Activated CD4-positive, alpha-beta T cell treated with anti-CD3 and anti-CD28 coated beads for 36 hours (primary cell): ENCODE measurements around the gene CCN5. TPM values are rescaled to one million over a fixed set of nuclear protein-coding genes. Genes with fewer than 3 reads are reported as not detected.

ENCODE experiments used
- ATAC-seq: fragments of 200-7000 bp; cut with Tn5 transposase; one replicate; pipeline ENCODE4 v1.10.0; 2021; ENCODE audit warnings: mild to moderate bottlenecking, moderate library complexity
- CTCF ChIA-PET: fragments of 350-600 bp; sonication (Branson Sonifier 250); formaldehyde crosslinking; loops from one replicate; lab custom pipeline; 2021; ENCODE audit warnings: antibody characterized with exemption; lab: Charles Lee
- POLR2A ChIA-PET: fragments of 350-600 bp; sonication (Branson Sonifier 250); formaldehyde crosslinking; loops from one replicate; lab custom pipeline; 2021; ENCODE audit warnings: antibody characterized with exemption, inconsistent platforms; lab: Charles Lee
- DNase-seq: peaks from one replicate; pipeline ENCODE4 v3.0.0-alpha.2; 2020
- H3K27ac Mint-ChIP-seq: one replicate; pipeline ENCODE4 v1.8.0; 2021; ENCODE audit warnings: mixed read lengths
- H3K27me3 Mint-ChIP-seq: one replicate; pipeline ENCODE4 v1.8.0; 2021; ENCODE audit warnings: mixed read lengths
- H3K36me3 Mint-ChIP-seq: one replicate; pipeline ENCODE4 v1.8.0; 2021; ENCODE audit warnings: low read depth, mixed read lengths
- H3K4me1 Mint-ChIP-seq: one replicate; pipeline ENCODE4 v1.8.0; 2021; ENCODE audit warnings: mixed read lengths
- H3K4me3 Mint-ChIP-seq: one replicate; pipeline ENCODE4 v1.8.0; 2021; ENCODE audit warnings: mild to moderate bottlenecking, moderate library complexity, mixed read lengths
- H3K9me3 Mint-ChIP-seq: one replicate; pipeline ENCODE4 v1.8.0; 2021; ENCODE audit warnings: low read depth, mixed read lengths
- intact Hi-C, 2 experiments: fragments of 100-400 bp; cut with DNase I in 1 of 2; cut with micrococcal nuclease in 1 of 2; formaldehyde crosslinking; loops; one replicate each; pipeline versions ENCODE4 v1.14.2 to v1.15.1; 2022 to 2024; cut with DNase I, micrococcal nuclease
- total RNA-seq, 2 experiments: library from RNA; stranded (reverse); gene quantifications; one replicate each; pipeline ENCODE4 v1.2.3, GENCODE V29; 2021

CCN5 gene
- total RNA-seq, 2 experiments from 2014 or later, result not detected

DNA sequence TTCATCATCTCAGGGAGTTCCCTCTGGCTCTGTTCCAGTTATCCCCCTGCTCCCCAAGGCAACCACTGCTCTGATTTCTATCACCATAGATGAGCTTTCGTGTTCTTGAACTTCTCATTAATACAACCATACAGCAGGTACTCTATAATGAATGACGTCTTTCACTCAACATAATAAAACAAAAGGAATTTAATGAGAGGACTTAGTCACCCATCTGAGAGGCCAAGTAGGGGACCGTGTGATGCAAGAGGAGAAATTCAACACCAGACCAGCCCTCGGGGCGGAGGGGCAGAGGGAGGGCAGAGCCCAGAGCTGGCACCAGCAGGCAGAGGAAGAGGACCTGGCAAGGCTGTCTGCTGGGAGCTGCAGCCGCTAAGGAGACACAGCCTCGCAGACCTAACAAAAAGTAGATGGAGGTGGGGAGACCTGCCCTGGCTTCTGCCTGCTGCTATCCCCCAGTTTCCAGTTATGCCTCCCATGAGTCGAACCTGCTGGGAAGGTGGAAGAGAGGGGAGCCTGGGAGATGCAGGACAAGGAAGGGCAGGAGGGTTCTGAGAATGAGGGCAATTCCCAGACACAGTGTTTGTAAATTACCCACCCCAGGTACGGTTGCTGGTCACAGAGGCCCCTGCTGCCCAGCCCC lies 13.8 kb downstream of the CCN5 start:
- POLR2A ChIA-PET, result no interaction called here
- no peak overlapping the region for H3K4me3 Mint-ChIP-seq
- H3K27ac Mint-ChIP-seq, result no peak overlapping the region
- no peaks in the 10 kb centered on the region for H3K27me3 Mint-ChIP-seq
- intact Hi-C loops, result no loop called here
- H3K4me1 Mint-ChIP-seq, result peaks cover 16% of the 10 kb centered on the region
- DNase-seq, result no peak
- ATAC-seq, result no peak
- no peaks in the 10 kb centered on the region for H3K36me3 Mint-ChIP-seq
- no peaks in the 10 kb centered on the region for H3K9me3 Mint-ChIP-seq
- CTCF ChIA-PET, result interaction anchor here (1.2 kb wide), 1 partner anchor 19 kb away, joined by 3 read pairs; no protein-coding TSS in a partner anchor

DNA sequence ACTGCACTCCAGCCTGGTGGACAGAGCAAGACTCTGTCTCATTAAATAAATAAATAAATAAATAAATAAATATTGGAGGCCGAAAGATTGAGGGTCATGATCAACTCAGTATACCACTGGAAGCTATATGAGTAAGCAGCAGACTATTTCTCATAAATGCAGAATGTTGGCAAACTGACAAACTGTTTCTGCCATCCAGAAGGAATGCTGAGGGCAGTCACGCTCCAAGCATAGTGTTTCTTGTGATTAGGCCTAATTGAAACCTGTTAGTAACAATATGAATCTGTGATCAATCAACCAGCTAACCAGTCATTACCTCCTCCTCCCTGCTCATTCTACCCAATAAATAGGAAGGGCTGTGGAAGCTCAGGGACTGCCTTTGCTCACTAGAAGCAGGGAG lies 15.3 kb downstream of the CCN5 start:
- ChIA-PET POLR2A (no interaction called here), CTCF (interaction anchor here (0.7 to 0.9 kb wide), 2 partner anchors 17 to 47 kb away, joined by 3 read pairs; no protein-coding TSS in a partner anchor)
- no peak overlapping the region for H3K27ac Mint-ChIP-seq
- no peaks in the 10 kb centered on the region for H3K9me3 Mint-ChIP-seq
- ATAC-seq (no peak), DNase-seq (no peak)
- H3K36me3 Mint-ChIP-seq, result no peaks in the 10 kb centered on the region
- intact Hi-C loops, result loop anchor here in 1 of 2 experiments (10.0 kb wide), 1 partner anchor 516 kb away; the partner anchor contains the start of gene OSER1
- no peak overlapping the region for H3K4me3 Mint-ChIP-seq
- H3K27me3 Mint-ChIP-seq, result no peaks in the 10 kb centered on the region
- H3K4me1 Mint-ChIP-seq, result peaks cover 16% of the 10 kb centered on the region

DNA sequence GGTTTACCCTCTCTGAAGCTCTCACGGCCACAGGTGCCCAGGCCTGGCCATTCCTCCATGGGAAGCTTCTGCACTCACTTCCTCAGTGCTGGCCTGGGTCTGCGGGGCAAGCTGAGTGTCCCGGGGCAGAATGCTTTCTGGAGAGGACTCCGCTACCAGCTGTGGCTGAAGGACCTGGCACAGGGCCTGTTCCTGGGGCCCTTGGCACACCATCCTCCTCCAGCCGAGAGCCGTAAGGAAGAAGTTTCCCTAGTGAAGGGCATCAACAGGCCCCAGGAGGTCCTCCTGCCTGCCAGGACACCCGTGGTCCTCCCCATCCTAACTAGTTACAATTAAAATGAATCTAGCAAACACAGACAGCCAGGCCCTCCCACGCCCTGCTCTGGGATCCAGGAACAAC lies 16.5 kb downstream of the CCN5 start:
- ChIA-PET CTCF (interaction anchor here (0.7 to 3.2 kb wide), 7 partner anchors 11 to 421 kb away, joined by 3 to 61 read pairs (median 4); partner anchors contain the start of gene FITM2), POLR2A (no interaction called here)
- no peaks in the 10 kb centered on the region for H3K9me3 Mint-ChIP-seq
- peaks cover 22% of the 10 kb centered on the region for H3K4me1 Mint-ChIP-seq
- no peak overlapping the region for H3K4me3 Mint-ChIP-seq
- no peak overlapping the region for H3K27ac Mint-ChIP-seq
- no peaks in the 10 kb centered on the region for H3K27me3 Mint-ChIP-seq
- no peak for DNase-seq
- no peaks in the 10 kb centered on the region for H3K36me3 Mint-ChIP-seq
- ATAC-seq, result no peak
- intact Hi-C loops, result loop anchor here in 1 of 2 experiments (10.0 kb wide), 1 partner anchor 517 kb away; the partner anchor contains the start of gene OSER1

DNA sequence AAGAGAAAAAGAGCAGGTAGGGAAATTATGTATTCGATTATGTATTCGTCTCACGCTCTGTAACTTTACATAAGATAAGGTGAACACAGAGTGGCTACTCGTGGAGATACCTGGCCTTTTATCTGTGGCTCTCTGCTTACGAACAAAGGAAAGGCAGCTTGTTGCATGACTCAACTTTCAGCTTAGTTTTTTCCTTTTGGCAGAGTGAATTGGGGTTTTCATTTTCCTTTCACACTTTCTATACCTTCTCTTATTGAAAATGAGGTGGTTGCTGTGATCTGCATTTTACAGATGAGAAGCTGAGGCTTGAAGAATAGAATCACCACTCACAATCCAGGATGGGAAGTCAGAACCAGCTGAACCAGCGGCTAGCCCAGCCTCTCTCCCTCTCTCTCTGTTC lies 17.2 kb downstream of the CCN5 start:
- Mint-ChIP-seq H3K36me3 (peaks cover 2% of the 10 kb centered on the region), H3K27me3 (no peaks in the 10 kb centered on the region), H3K4me1 (peaks cover 25% of the 10 kb centered on the region), H3K27ac (no peak overlapping the region), H3K9me3 (peaks cover 1% of the 10 kb centered on the region), H3K4me3 (no peak overlapping the region)
- ChIA-PET POLR2A (interaction anchor here (0.6 kb wide), 1 partner anchor 980 kb away, joined by 3 read pairs; no protein-coding TSS in a partner anchor), CTCF (interaction anchor here (0.7 to 3.2 kb wide), 16 partner anchors 10 to 514 kb away, joined by 3 to 61 read pairs (median 3); partner anchors contain the start of gene FITM2)
- DNase-seq, result no peak
- ATAC-seq, result peak; percentile 39
- intact Hi-C loops, result loop anchor here in 1 of 2 experiments (10.0 kb wide), 1 partner anchor 518 kb away; the partner anchor contains the start of gene OSER1

DNA sequence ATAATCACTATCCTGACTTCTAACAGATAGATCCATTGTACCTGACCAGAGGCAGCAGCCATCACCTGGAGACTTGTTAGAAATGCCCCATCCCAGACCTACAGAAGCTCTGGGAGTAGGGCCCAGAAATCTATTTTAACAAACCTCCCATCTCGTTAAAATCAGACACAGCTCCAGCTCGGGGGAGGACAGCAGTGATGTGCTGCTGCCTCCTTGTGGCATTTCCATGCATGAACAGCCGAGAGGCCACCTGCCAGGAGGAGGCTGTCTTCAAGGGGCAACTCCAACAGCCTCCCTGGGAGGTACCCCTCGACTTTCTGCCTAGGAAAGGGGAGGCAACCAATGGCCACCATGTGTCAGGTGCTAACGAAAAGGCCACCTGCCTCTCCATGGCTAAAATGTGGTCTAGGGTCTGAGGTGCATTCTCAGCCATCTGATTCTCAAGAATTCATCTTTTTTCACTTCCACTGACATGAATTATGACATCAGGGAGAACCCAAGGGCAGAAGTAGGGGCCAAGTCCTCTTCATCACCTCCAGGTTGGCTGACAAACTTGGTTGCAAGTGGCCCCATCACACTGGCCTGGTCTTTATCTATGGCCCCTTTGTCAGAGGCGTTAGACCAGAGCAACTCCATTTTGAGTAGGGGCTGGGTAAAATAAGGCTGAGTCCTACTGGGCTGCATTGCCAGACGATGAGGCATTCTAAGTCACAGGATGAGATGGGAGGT lies 18.3 kb downstream of the CCN5 start:
- H3K27me3 Mint-ChIP-seq, result no peaks in the 10 kb centered on the region
- H3K9me3 Mint-ChIP-seq, result peaks cover 4% of the 10 kb centered on the region
- intact Hi-C loops, result loop anchor here (1.0 to 10.0 kb wide), 4 partner anchors 48 to 519 kb away; partner anchors contain the start of gene OSER1 (in 1 of the 2)
- DNase-seq (peak; percentile 82), ATAC-seq (peak; percentile 64)
- no peak overlapping the region for H3K27ac Mint-ChIP-seq
- POLR2A ChIA-PET, result no interaction called here
- H3K36me3 Mint-ChIP-seq, result peaks cover 2% of the 10 kb centered on the region
- no peak overlapping the region for H3K4me3 Mint-ChIP-seq
- CTCF ChIA-PET, result interaction anchor here (0.6 to 3.2 kb wide), 16 partner anchors 9 to 517 kb away, joined by 3 to 61 read pairs (median 4); no protein-coding TSS in a partner anchor
- H3K4me1 Mint-ChIP-seq, result peaks cover 26% of the 10 kb centered on the region

DNA sequence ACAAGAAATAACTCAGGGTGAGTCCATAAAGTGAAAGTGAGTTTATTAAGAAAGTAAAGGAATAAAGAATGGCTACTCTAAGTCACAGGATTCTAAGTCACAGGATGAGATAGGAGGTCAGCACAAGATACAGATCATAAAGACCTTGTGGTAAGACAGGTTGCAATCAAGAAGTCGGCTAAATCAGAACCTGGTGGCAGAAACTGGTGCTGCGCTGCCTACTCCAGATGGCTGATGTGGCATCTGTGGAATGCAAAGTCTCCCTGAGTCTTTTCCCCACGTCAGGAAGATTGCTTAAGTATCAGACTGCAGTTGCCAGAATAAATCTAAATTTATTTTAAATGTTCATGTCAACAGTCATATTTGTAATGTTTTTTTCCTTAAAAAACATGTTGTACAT lies 19.8 kb downstream of the CCN5 start:
- H3K9me3 Mint-ChIP-seq, result peaks cover 4% of the 10 kb centered on the region
- peaks cover 29% of the 10 kb centered on the region for H3K4me1 Mint-ChIP-seq
- H3K27ac Mint-ChIP-seq, result no peak overlapping the region
- H3K36me3 Mint-ChIP-seq, result peaks cover 5% of the 10 kb centered on the region
- ChIA-PET CTCF (interaction anchor here (1.0 to 2.0 kb wide), 4 partner anchors 12 to 50 kb away, joined by 3 to 6 read pairs (median 4); no protein-coding TSS in a partner anchor), POLR2A (no interaction called here)
- H3K27me3 Mint-ChIP-seq, result no peaks in the 10 kb centered on the region
- DNase-seq (no peak), ATAC-seq (no peak)
- intact Hi-C loops, result loop anchor here (5.0 to 10.0 kb wide), 3 partner anchors 258 to 682 kb away; partner anchors contain the start of genes OSER1 (in 1 of the 2), PIGT (in 1 of the 2) and TTPAL (in 1 of the 2)
- no peak overlapping the region for H3K4me3 Mint-ChIP-seq

DNA sequence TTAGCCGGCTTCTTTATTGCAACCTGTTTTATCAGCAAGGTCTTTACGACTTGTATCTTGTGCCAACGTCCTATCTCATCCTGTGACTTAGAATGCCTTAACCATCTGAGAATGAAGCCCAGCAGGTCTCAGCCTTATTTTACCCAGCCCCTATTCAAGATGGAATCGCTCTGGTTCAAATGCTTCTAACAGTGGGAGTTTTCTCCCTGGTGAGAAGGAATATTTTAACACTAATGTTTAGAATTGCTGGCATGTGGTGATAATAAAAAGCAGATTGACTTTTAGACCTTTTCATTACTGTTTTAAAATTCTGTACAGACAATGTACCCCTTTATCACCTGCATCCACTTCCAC lies 20.6 kb downstream of the CCN5 start:
- intact Hi-C loops, result loop anchor here (2.0 to 10.0 kb wide), 4 partner anchors 258 to 682 kb away; partner anchors contain the start of genes OSER1 (in 2 of the 2), PIGT (in 1 of the 2) and TTPAL (in 1 of the 2)
- peaks cover 29% of the 10 kb centered on the region for H3K4me1 Mint-ChIP-seq
- ChIA-PET POLR2A (no interaction called here), CTCF (interaction anchor here (1.0 to 1.4 kb wide), 2 partner anchors 29 to 50 kb away, joined by 3 to 4 read pairs; no protein-coding TSS in a partner anchor)
- ATAC-seq, result no peak
- peak overlapping the region; percentile 23 for H3K27ac Mint-ChIP-seq
- H3K4me3 Mint-ChIP-seq, result peak overlapping the region; percentile 5
- no peaks in the 10 kb centered on the region for H3K27me3 Mint-ChIP-seq
- peaks cover 4% of the 10 kb centered on the region for H3K9me3 Mint-ChIP-seq
- DNase-seq, result no peak
- H3K36me3 Mint-ChIP-seq, result peaks cover 5% of the 10 kb centered on the region

DNA sequence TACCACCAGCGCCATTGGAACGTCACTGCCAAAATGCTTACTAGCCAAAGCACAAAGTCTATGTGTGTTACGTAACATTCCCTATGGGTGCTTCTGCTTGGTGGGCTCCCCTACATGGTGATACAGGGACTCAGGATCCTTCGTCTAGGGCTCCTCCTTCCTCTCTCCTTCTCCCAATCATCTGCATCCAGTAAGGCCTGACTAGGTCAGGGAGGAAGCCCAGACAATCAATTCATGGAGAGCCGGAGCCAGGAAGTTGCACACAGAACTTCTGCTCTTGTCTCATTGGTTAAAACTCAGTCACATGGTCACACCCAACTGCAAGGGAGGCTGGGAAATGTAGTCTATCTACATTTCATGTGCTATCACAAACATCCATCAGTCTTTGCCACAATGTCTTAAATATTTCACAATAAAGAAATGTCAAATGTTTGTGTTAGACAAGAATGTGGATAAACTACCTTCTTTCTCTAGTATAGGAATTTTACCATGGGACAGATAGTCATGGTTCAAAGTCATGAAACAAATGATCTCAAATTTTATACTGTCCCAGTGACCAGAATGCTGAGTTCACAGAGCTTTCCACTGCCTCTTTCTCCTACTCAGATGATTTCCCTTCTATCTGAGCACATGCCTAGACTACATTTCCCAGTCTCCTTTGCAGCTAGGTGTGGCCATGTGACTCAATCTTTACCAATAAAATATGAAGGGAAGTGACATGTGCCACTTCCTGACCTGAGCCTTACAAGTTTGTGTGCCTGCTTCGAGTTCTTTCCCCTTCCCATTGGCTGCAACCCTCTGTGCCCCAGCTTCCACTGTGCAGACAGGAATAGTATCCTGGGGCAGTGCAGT lies 21.2 kb downstream of the CCN5 start:
- Mint-ChIP-seq H3K4me1 (peaks cover 29% of the 10 kb centered on the region), H3K27ac (peak overlapping the region; percentile 23), H3K4me3 (peak overlapping the region; percentile 5), H3K9me3 (peaks cover 4% of the 10 kb centered on the region), H3K27me3 (no peaks in the 10 kb centered on the region), H3K36me3 (peaks cover 5% of the 10 kb centered on the region)
- ATAC-seq (peak; percentile 73), DNase-seq (peak; percentile 44)
- intact Hi-C loops, result loop anchor here (2.0 to 10.0 kb wide), 4 partner anchors 259 to 681 kb away; partner anchors contain the start of genes OSER1 (in 2 of the 2), PIGT (in 1 of the 2) and TTPAL (in 1 of the 2)
- ChIA-PET POLR2A (no interaction called here), CTCF (interaction anchor here (0.7 to 1.7 kb wide), 5 partner anchors 11 to 128 kb away, joined by 3 to 9 read pairs (median 3); no protein-coding TSS in a partner anchor)

DNA sequence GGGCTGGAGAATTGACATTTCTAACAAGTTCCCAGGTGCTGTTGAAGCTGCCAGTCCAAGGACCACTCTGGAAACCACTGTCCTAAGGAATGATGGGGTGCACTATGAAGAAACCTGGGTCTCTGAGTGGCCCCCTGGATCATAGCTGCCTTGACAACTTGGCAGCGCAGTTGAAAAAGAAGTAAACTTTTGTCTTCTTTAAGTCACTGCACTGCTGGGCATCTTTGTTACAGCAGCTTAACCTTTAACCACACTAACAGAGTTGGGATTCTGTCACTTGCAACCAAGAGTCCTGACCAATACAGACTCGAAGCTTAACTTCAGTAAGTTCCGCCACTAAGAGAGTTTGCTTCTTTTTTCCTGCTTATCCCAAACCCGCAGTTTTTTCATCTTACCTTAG lies 21.9 kb downstream of the CCN5 start:
- H3K4me3 Mint-ChIP-seq, result no peak overlapping the region
- peaks cover 26% of the 10 kb centered on the region for H3K4me1 Mint-ChIP-seq
- ATAC-seq (no peak), DNase-seq (no peak)
- H3K36me3 Mint-ChIP-seq, result peaks cover 5% of the 10 kb centered on the region
- peak overlapping the region; percentile 49 for H3K27ac Mint-ChIP-seq
- no peaks in the 10 kb centered on the region for H3K27me3 Mint-ChIP-seq
- ChIA-PET CTCF (interaction anchor here (0.6 to 1.7 kb wide), 5 partner anchors 11 to 127 kb away, joined by 3 to 9 read pairs (median 3); no protein-coding TSS in a partner anchor), POLR2A (interaction anchor here (0.6 kb wide), 1 partner anchor 88 kb away, joined by 4 read pairs; no protein-coding TSS in a partner anchor)
- peaks cover 4% of the 10 kb centered on the region for H3K9me3 Mint-ChIP-seq
- intact Hi-C loops, result loop anchor here (2.0 to 10.0 kb wide), 4 partner anchors 260 to 680 kb away; partner anchors contain the start of genes OSER1 (in 2 of the 2), PIGT (in 1 of the 2) and TTPAL (in 1 of the 2)
